WERI-Rb-1 (cell line): ENCODE results near the gene MAN1A1.

Experiments used
- DNase-seq: peaks from one replicate; pipeline ENCODE4 v3.0.0-alpha.2; 2020
- H3K27ac ChIP-seq: fragments of 250-450 bp; sonication (Bioruptor Pico); 2 replicates; pipeline ENCODE4 v1.5.1; 2020; ENCODE audit warnings: mild to moderate bottlenecking, moderate library complexity
- H3K27me3 ChIP-seq: fragments of 250-450 bp; sonication (Bioruptor Pico); 2 replicates; pipeline ENCODE4 v1.5.1; 2021; ENCODE audit warnings: mild to moderate bottlenecking, low read depth, moderate library complexity; ENCODE audit not compliant: insufficient read depth, severe bottlenecking
- H3K36me3 ChIP-seq: fragments of 250-450 bp; sonication (Bioruptor Pico); 2 replicates; pipeline ENCODE4 v1.5.1; 2020; ENCODE audit warnings: mild to moderate bottlenecking, moderate library complexity
- H3K4me3 ChIP-seq: 2 replicates; pipeline ENCODE4 v1.5.1; 2011; ENCODE audit warnings: low read depth, mild to moderate bottlenecking, control low read depth, low read length
- H3K9me3 ChIP-seq: fragments of 250-450 bp; sonication (Bioruptor Pico); 2 replicates; pipeline ENCODE4 v1.5.1; 2021; ENCODE audit warnings: mild to moderate bottlenecking, moderate library complexity; ENCODE audit not compliant: severe bottlenecking
- TF ChIP-seq, protein P1 (sequence below): IDR thresholded peaks from 2 replicates; pipeline ENCODE4 v1.5.1; 2011; ENCODE audit warnings: low read depth, mild to moderate bottlenecking, control low read depth, inconsistent platforms, low read length

Gene MAN1A1

GRCh38 chr6:119353696-119354095 is 4.1 kb upstream of the MAN1A1 start:
- H3K4me3 ChIP-seq, result no peak overlapping the region

GRCh38 chr6:119352001-119352400 is 2.4 kb upstream of the MAN1A1 start:
- peaks cover 36% of the 10 kb centered on the region for H3K27me3 ChIP-seq

More at GRCh38 chr6:119353696-119354095, 4.1 kb upstream of the MAN1A1 start:
- no peaks in the 10 kb centered on the region for H3K9me3 ChIP-seq
- TF ChIP-seq, protein P1, sequence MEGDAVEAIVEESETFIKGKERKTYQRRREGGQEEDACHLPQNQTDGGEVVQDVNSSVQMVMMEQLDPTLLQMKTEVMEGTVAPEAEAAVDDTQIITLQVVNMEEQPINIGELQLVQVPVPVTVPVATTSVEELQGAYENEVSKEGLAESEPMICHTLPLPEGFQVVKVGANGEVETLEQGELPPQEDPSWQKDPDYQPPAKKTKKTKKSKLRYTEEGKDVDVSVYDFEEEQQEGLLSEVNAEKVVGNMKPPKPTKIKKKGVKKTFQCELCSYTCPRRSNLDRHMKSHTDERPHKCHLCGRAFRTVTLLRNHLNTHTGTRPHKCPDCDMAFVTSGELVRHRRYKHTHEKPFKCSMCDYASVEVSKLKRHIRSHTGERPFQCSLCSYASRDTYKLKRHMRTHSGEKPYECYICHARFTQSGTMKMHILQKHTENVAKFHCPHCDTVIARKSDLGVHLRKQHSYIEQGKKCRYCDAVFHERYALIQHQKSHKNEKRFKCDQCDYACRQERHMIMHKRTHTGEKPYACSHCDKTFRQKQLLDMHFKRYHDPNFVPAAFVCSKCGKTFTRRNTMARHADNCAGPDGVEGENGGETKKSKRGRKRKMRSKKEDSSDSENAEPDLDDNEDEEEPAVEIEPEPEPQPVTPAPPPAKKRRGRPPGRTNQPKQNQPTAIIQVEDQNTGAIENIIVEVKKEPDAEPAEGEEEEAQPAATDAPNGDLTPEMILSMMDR, result no peak
- no peaks in the 10 kb centered on the region for H3K36me3 ChIP-seq
- peaks cover 21% of the 10 kb centered on the region for H3K27me3 ChIP-seq
- no peak overlapping the region for H3K27ac ChIP-seq
- DNase-seq, result no peak

GRCh38 chr6:119350952-119351372 is 1.4 kb upstream of the MAN1A1 start:
- H3K36me3 ChIP-seq, result no peaks in the 10 kb centered on the region
- TF ChIP-seq, protein P1, result no peak
- H3K9me3 ChIP-seq, result no peaks in the 10 kb centered on the region
- no peak overlapping the region for H3K27ac ChIP-seq
- H3K27me3 ChIP-seq, result peaks cover 47% of the 10 kb centered on the region
- H3K4me3 ChIP-seq, result no peak overlapping the region
- DNase-seq, result no peak

More at GRCh38 chr6:119352001-119352400, 2.4 kb upstream of the MAN1A1 start:
- DNase-seq, result no peak
- Histone ChIP-seq H3K4me3 (no peak overlapping the region), H3K9me3 (no peaks in the 10 kb centered on the region), H3K27ac (no peak overlapping the region), H3K36me3 (no peaks in the 10 kb centered on the region)
- TF ChIP-seq, protein P1, result no peak

DNA sequence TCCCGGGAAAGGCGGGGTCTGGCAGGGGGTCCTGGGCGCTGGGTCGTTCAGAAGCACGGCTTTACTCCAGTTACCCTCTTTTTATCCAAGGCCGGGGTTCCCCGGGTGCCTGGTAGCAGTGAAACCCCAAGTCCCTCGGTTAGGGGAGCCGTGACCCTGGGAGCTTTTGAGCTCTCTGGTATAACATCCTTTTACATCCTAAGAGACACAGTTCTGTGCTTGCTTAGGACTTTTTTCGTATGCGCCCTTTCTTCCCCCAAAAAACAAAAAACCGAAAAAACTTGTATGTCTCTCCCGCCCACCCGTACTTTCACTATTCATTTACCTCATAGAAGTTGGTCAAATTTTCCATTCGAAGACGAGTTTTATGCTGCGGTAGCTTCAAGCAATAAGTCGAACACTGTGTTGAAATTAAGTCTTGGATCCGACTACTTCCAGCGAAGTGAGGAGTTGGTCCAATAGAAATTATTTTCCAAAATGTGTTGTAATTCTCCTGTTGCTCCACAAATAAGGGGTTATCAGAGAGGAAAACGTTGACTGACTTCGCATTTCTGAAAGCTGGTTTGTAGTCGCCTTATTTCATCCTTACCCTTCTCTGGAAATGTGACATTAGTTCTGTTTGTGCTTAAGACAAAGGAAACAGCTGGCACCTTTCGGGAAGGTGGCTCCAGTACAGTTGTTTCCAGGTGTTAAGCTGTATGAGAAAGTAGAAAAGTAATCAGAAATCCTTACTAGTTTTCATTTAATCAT is 816 bp upstream of the MAN1A1 start:
- no peak for DNase-seq
- Histone ChIP-seq H3K27ac (no peak overlapping the region), H3K36me3 (no peaks in the 10 kb centered on the region), H3K9me3 (no peaks in the 10 kb centered on the region), H3K27me3 (peaks cover 53% of the 10 kb centered on the region), H3K4me3 (peak overlapping the region; percentile 65)
- TF ChIP-seq, protein P1, result no peak

- peak overlapping the region; percentile 65 for H3K4me3 ChIP-seq
- TF ChIP-seq, protein P1, result no peak
- H3K27me3 ChIP-seq, result peaks cover 65% of the 10 kb centered on the region
- no peaks in the 10 kb centered on the region for H3K9me3 ChIP-seq
- no peak overlapping the region for H3K27ac ChIP-seq
- no peaks in the 10 kb centered on the region for H3K36me3 ChIP-seq
- DNase-seq, result no peak
These were observed 707 bp downstream of the MAN1A1 start for GRCh38 chr6:119348748-119349360.
